Fibroblast of lung (primary cell): ENCODE data around the gene OPN1MW3.

Experiments used
- EZH2 ChIP-seq: IDR thresholded peaks from 2 replicates; pipeline ENCODE4 v1.5.1; 2012; ENCODE audit warnings: low read length, control low read depth, mild to moderate bottlenecking; ENCODE audit errors: missing control alignments
- TF ChIP-seq, protein P1 (sequence below), 2 donors: IDR thresholded peaks in 1 of 2; conservative IDR thresholded peaks in 1 of 2; 1 replicate in 1 of 2; 2 replicates in 1 of 2; pipeline ENCODE4 v1.5.1; 2011 to 2012; ENCODE audit warnings: low read length in 2 of 2, control low read depth in 1 of 2, inconsistent platforms in 1 of 2, low read depth in 1 of 2, mild to moderate bottlenecking in 1 of 2

DNA sequence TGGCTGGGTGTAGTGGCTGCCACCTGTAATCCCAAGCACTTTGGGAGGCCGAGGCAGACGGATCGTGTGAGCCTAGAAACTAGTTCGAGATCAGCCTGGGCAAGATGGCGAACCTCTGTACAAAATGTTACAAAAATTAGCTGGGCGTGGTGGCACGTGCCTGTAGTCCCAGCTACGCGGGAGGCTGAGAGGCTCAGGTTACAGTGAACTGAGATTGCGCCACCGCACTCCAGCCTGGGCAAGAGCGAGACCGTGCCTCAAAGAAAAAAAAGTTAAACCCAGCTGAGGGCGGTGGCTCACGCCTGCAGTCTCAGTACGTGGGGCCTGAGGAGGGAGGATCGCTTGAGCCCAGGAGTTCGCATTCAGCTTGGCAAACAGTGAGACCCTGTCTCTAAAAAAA is 39.3 kb downstream of the OPN1MW3 start:
- TF ChIP-seq, protein P1, sequence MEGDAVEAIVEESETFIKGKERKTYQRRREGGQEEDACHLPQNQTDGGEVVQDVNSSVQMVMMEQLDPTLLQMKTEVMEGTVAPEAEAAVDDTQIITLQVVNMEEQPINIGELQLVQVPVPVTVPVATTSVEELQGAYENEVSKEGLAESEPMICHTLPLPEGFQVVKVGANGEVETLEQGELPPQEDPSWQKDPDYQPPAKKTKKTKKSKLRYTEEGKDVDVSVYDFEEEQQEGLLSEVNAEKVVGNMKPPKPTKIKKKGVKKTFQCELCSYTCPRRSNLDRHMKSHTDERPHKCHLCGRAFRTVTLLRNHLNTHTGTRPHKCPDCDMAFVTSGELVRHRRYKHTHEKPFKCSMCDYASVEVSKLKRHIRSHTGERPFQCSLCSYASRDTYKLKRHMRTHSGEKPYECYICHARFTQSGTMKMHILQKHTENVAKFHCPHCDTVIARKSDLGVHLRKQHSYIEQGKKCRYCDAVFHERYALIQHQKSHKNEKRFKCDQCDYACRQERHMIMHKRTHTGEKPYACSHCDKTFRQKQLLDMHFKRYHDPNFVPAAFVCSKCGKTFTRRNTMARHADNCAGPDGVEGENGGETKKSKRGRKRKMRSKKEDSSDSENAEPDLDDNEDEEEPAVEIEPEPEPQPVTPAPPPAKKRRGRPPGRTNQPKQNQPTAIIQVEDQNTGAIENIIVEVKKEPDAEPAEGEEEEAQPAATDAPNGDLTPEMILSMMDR (conservative IDR thresholded peaks at IDR 0.05 in 1 of 2, IDR thresholded peaks at IDR 0.05 in 1 of 2; ENCODE audit: low read depth in 1 of 2, low read length in 2 of 2), result no peak
- TF ChIP-seq EZH2, result no peak
